GM18873 (cell line): ENCODE data around the gene ANGPTL2.

Experiments
- ATAC-seq: cut with Tn5 transposase; IDR thresholded peaks from one replicate; pipeline ENCODE4 v1.9.1; 2021; ENCODE audit warnings: mild to moderate bottlenecking, moderate library complexity, moderate number of reproducible peaks; ENCODE audit not compliant: unreplicated experiment, low FRiP score

Gene ANGPTL2

DNA sequence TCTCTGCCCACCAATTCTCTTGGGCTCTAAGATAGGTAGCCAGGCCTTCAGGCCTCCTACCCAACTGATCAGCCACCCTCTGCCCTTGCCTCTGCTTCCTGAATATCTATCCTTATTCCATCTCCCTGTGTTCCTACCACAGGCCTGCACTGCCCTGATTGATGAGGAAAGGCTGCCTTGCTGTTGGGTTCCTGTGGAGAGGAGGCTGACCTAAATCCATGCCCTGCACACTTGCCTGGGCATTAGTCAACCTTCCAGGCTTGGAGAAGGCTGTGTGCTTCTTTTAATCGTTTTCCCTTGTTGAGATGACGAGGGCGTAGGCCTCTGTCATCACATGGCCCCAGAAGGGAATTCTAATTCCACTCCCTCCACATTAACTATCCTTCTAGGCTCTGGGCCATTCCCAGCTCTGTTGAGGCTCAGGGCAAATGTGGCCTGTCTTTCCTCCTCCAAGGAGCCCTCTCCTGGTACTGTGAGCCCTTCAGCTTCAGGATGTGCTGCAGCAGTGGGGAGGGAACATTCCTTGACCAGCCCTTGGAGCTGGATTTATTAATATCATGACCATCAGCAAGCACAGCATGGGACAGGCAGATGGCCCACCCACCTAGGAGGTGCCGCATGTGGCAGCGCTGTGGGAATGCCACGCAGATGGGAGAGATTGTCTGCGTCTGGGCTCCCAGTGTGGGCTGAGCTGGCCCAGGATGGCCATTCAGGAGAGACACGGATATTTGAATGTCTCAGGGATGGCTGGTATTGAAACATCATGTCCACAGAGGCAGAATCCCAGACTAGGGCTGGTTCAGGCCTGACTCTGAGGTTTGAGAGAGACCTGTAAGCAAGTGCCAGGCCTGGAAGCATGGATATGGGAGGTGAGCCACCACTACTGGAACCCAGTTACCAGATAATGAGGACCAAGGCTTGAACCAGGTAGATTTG is 40.9 kb downstream of the ANGPTL2 start:
- no peak for ATAC-seq

DNA sequence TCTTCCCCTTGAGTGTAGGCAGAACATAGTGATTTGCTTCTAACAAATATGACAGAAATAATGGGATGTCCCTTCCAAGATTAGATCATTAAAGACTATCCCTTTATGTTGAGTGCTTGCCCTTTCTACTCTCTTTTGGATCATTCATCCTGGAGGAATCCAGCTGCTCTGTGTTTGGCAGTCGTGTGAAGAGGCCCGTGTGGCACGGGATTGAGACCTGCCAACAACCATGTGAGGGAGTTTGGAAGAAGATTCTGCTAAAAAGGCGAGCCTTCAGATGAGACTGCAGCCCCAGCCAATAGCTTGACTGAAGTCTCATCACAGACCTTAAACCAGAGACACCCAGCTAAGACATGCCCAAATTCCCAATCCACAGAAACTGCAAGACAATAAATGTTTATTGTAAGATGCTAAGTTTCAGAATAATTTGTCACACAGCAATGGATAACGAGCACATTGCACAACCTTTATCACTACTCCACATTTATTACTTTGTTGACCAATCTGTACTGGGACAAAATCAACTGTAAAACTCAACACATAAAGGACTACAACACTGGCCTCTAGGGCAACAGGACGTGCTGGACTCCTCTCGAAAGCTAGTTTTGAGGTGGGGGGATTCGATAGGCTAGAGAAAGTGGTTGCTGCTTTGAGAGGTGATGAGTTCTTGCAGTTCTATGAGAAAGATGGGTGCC is 42.8 kb downstream of the ANGPTL2 start:
- no peak for ATAC-seq

DNA sequence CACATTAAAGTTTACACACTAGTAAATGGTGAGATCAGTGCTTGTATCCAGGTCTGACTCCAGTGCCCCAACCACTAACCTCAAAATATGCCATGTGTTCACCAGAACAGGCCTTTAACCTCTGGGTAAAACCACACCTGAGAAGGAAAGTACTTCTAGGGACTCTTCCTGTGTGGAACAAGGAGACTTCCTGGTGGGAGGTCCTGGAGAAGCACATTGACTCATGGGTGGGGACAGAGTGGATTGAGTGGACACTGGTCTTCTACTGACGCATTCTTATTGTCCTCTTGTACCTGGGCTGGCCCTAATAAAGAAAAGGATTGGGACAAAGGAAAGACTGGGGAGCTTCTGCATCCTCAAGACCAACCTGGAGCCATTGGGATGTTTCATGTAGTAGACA is 43.4 kb downstream of the ANGPTL2 start:
- no peak for ATAC-seq

DNA sequence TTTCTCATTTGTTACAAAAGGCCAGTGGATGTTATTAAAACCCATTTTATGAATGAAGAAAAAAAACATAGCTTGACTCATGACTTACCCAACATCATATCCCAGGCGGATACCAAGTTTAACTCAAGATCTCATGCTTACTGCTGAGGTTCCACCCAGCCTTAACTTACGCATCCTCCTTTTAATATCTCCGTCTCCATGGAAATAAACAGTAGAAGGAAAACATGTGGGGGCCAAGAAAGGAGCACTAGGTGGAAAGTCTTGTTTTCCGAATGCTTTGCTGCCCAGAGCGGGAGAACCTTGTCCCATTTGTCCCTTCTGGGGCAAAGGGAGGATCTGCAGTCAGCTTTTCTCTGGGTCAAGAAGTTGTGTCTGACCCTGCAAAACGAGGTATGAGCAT is 44.1 kb downstream of the ANGPTL2 start:
- no peak for ATAC-seq

DNA sequence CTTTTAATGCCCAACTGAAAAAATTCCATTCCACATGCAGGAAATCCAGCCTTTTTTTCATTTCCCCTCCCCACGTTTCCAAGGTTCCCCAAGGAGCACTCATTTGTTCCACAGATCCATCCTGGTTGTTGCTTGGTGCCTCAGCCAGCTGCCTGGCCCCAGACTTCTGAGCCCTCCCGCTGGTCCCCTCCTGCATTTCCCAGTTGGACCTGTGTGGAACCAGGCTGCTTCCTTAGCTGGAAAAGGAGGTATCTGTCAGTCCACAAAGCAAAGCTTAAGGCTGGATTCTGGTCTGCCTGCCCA is 44.8 kb downstream of the ANGPTL2 start:
- no peak for ATAC-seq

DNA sequence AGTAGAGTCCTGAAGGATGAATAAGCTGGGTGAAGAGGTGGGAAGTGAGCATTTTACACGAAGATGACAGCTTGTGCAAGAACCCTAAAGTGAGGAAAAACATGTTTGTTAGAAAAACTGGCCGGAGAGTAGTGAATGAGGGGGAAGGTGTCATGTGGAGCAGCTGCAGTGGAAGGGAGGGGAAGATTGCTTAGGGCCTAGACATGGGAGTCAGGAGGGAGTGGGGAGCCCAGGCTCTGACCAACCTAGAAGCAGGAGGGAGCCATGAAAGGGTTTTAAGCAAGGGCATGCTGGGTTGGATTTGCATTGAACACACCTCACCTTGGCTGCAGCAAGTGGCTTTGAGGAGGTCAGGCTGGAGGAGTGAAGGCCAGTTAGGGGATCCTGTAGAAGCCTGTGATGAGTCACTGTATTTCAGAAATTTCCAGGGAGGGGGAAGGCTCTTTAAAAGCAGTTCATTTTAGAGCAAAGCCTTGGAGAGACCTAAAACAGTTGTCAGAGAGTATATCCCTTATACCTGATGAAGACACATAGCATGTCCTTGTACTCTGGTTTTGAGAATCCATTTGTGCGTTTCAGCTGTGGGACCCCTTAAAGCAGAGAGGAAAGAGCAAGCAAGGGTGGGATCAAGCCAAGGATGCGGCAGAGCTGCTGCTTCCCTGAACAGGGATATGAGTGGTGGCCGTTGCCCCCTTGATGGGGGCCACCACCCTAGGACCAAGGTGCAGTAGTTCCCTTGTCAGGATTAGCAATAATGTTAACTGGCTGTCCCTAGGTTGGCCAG is 45.4 kb downstream of the ANGPTL2 start:
- no peak for ATAC-seq

DNA sequence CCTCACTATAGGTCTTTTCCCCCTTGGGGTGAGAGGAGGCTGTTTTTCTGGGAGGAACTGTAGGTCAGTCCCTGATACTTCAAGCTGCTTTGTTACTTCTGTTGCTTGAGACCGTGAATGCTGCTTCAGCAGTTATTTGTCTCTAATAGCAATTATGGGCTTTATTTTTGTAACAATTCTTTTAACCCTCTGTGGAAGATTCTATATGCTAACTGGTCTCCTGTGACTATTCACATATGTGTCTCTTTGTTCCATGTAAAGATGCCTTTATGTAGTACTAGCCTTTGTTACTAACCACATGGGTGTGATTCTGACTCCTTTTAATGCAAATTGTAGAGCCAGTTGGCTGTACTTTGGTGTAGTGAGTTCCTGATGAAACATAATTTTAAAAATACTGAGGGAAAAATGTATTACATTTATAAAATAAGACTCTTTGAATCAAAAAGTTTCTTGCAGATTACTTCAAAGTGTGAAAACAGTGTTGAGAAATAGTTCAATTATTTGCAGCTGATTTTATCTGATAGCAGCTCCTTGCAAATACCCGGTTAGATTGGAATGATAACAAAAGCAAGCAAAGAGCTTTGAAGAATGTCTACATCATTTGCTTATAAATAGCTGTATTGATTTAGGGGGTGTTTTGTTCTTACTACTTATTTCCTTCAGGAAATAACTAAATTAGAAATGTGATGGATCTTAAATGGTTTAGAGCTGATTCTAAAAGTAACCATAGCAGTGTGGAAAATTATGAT is 46.6 kb downstream of the ANGPTL2 start:
- no peak for ATAC-seq

DNA sequence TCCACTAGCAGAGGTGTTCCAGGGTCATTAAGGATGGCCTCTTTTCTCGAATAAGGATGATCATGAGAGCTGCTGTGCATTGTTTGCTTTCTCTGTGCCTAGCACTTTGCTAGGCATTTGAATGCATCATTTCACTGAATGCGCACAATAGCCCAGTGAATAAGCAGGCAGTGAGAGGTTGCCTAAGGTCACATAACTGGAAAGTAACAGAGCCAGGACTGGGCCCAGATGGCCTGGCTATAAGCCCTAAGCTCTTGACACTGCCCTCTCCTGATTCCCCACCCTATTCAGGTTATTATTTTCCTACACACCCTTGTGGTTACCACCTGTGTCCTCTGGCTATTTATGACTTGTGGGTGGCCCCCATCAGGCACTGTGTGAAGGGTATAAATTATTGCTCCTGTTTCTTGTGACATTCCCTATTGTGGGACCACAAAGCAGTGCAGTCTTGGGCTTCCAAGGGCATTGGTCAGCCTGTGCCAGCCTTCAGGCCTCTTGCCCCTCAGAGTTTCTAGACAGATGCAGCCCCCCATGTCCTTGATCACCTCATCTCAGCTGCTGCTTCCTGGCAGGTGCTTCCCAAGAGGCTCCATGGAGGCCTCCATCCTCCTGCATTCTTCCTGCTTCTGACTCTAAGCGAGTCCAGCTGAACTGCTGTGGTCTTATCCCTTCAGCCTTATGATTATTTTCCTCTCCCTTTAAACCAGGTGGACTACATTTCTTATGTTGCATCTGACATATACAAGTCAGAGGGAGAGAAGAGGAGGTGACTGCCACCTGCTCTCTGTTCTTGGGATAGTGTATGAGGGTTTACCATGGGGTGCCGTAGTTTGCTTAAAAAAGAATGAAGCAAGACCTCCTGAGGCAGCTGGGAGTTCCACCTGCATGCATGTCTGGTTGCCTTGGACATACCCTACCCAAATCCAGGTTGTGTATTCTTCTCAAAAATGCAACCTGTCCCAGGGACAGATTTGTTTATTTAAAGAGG is 47.6 kb downstream of the ANGPTL2 start:
- ATAC-seq, result no peak

DNA sequence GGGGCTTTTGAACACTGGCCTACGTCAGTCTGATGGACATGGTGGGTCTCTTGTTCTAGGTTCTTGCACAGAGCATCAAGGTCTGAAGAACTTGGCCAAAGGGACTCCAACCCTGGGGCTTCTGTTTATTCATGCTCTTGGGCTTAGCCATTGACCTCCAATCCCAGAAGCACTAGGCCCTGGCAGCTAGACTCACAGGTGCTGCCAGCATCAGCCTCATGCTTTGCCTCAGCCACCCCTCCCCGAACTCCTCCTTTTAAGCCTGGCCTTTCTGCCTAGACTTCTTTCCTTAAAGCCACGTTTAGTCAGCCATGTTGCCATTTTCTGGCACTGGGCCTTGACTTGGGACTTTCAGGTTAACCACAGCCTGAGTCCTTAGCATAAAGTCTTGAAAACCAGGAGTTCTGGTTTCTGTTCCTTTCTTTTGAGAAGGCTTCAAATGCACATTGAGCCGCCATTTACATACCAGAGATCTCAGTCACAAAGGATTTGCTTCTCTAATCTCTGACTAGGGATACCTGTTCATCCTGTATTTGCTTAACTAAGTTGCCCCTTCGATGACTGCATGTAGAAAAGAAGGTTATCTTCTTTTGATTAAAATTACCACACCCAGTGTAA is 54.7 kb downstream of the ANGPTL2 start:
- no peak for ATAC-seq

DNA sequence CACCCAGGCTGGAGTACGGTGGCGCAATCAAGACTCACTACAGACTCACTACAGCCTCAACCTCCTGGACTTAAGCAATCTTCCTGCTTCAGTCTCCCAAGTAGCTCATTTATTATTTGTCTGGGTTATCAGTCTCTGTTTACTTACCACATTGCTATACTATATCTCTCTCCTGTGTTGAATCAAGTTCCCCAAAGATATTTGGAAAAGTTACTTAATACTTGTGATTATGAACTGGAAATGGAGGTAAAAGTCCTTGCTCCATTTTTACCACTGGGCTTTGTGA is 55.6 kb downstream of the ANGPTL2 start:
- ATAC-seq, result no peak

DNA sequence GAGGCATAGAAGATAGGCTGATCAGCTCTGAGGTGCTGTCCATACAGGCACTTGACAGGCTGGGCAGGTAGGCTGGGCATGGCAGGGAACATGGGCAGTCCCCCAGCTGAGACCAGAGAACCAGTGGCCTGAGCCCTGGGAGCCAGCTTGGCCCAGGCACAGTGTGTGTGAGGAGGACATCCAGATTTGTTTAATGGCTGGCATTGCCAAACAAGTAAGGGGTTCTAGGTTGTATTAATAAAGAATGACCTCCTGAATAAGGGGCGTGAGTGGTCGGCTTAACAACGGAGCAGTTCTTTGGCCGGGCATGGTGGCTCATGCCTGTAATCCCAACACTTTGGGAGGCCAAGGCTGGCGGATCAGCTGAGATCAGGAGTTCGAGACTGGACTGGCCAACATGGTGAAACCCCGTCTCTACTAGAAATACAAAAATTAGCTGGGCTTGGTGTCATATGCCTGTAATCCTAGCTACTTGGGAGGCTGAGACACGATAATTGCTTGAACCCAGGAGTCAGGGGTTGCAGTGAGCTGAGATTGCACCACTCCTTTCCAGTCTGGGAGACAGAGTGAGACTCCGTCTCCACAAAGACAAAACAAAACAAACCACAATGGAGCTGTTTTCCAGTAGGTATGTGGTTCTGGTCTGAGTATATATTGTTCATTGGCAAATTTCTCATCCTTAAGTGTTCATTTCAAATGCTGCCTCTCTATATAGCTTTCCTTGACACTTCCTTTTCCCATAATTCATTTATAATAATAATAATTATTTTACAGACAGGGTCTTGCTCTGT is 56.2 kb downstream of the ANGPTL2 start:
- no peak for ATAC-seq

DNA sequence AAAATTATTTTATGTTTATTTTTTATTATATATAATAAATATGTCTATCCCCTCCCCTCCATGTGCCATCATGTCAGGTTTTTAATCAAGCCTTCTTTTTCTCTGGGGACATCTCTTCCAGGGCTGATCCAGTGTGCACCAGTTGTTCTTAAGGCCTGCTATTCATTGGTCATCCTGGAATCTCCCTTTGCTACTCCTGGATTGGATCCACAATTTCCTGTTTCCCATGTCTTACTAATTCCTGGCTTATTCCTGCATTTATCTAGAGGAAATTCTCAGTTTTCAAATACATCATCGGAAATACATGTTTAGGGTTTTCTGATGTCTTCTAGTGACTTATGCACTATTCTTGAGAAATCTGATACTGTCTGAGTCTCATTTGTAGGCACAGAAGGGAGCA is 56.8 kb downstream of the ANGPTL2 start:
- no peak for ATAC-seq

DNA sequence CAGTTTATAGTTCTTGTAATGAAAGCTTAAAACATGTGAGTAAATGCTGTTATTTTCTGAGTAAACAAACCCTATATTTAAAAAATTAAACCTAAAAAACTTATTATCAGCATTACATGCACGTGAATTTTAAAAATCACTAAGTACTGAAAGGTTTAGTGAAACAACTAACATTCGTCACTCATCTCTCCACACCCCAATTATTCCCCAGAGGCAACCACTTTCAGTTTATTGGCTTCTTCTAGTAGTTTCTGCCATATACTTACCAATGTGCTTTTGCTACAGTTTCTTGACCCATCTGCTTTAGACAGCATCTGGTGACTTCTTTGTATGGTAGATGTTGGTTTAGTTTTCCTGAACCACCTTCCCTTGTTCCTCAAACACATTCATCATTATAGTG is 58.1 kb downstream of the ANGPTL2 start:
- ATAC-seq, result no peak

DNA sequence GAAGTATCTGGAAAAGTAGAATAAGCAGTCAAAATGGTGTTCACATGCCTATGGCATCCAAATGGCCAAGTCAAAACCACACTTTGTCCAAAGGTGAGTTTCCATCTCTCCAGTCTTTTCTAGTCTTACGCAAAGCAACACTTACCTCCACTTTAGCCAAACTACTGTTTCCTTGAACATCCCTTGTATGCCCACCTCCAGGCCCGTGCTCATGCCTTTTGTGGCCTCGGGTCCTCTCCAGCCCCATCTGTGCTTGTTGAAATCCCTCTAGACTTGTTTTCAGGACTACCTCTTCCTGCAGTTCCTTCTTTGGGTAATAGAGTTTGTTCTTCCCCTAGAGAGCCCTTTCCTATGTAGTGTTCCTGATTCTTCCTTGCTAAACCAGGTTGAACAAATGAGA is 61.0 kb downstream of the ANGPTL2 start:
- no peak for ATAC-seq

DNA sequence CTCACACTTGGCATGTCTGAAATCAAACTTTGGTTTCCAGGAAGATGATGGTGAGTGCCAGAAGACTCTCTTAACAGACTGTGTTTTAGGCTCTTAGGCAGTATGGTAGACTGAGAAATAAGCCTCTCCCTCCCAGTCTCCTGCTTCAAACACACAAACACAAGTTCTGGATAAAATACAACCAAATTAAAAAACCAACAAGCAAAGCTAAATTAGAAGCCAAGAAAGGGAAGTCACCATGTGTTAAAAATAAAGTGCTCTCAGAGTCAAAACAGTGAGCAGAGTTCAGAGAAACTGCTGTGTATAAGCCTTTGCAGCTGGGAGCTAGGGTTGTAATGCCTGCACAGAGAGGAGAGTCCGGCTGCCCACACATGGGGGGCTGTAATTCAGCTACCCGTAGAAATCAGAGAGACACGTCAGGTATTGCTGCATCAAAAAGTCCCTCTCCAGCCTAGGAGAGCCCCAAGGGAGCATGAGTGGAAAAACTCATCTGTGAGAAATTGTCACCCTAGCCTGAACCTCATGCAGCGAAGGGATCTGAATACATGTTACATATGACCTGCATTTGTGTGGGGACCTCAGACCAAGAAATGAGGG is 62.6 kb downstream of the ANGPTL2 start:
- ATAC-seq, result no peak

DNA sequence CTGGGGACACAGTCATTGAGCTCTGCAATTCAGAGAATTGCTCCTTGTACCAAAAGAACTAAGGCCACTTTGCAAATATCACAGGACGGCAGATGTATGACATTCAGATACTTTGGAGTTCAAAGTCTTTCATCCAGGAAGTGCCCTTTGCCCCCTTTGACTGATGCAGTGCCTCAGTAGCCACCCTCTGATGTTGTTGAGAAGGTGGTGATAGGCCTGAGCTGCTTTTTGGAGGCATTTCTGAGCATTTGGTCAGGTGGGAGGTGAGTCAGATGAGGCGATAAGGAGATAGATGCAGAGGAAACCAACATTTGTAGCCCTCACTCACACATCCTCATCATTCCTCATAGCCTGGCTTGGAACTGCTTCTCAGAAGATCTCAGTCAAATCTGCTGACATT is 63.4 kb downstream of the ANGPTL2 start:
- ATAC-seq, result no peak

DNA sequence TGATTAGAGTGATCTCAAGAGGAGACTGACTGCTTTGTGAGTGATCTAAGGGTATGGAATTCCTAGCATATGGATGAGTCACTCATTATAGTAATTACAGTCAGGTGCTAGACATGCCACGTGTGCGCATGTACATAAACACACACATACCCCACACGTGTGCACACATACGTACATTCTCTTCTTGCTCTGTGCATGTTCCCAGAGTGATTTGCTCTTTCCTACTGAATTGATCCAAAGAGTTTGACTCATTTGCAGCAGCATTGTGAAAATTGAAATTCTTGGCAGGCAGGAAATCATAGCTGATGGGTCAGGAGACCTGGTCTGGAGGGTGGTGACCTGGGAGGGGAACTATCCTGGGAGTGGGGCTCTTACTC is 63.8 kb downstream of the ANGPTL2 start:
- ATAC-seq, result no peak

DNA sequence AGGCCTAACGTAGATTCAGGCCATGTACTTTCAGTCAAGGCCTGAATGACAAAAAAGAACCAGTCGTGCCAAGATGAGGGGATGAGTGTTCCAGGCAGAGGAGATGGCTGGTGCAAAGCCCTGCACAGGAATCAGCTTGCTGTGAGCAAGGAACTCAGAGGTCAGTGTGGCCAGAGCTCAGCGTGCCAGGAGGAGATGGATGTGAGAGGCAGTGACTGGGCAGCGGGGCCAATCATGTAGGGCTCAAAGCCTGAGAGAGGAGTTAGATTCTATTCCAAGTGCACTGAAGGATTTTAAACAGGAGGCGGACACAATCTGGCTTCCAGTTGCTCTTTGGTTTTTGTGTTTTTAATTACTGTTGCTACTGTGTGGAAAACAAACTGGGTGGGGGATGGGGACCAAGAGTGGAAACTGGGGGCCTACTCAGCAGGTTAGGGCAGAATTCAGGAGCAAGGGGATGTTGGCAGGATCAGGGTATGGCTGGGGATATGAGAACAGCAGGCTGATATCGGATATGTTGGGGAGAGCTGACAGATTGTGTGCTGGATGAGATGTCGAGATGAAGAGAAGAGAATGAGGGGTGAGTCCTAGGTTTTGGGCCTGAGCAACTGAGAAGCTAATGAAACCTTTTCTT is 64.3 kb downstream of the ANGPTL2 start:
- ATAC-seq, result no peak
